Vagina (tissue), 2 donors: ENCODE measurements around the gene ZCWPW1. TPM values are rescaled to one million over a fixed set of nuclear protein-coding genes. Genes with fewer than 3 reads are reported as not detected.

Experiments used
- DNase-seq, 2 donors: peaks; one replicate each; pipeline ENCODE4 v3.0.0-alpha.2; 2017; ENCODE audit errors: extremely low spot score in 2 of 2
- H3K27ac ChIP-seq: fragments of 200-600 bp; sonication (generic); one replicate; pipeline ENCODE4 v1.5.1; 2019
- H3K27me3 ChIP-seq: fragments of 200-600 bp; sonication (generic); one replicate; pipeline ENCODE4 v1.5.1; 2019
- H3K36me3 ChIP-seq, 2 donors: fragments of 200-600 bp; sonication (generic); one replicate each; pipeline ENCODE4 v1.5.1; 2017 to 2019
- H3K4me1 ChIP-seq: fragments of 200-600 bp; sonication (generic); one replicate; pipeline ENCODE4 v1.5.1; 2019
- H3K4me3 ChIP-seq, 2 donors: fragments of 200-600 bp; sonication (generic); 1 replicate in 1 of 2; 2 replicates in 1 of 2; pipeline ENCODE4 v1.5.1; 2016 to 2019
- H3K9me3 ChIP-seq: fragments of 200-600 bp; sonication (generic); one replicate; pipeline ENCODE4 v1.5.1; 2019
- POLR2A ChIP-seq, 2 donors: fragments of 450-650 bp; IDR thresholded peaks; one replicate each; pipeline ENCODE4 v1.6.1; 2017; ENCODE audit warnings: antibody characterized with exemption in 2 of 2, mild to moderate bottlenecking in 2 of 2, moderate library complexity in 2 of 2
- POLR2AphosphoS5 ChIP-seq, 2 donors: sonication (generic); formaldehyde crosslinking; IDR thresholded peaks; one replicate each; pipeline ENCODE4 v1.9.0; 2017; ENCODE audit warnings: antibody characterized with exemption in 2 of 2, mild to moderate bottlenecking in 2 of 2, low read depth in 1 of 2; ENCODE audit not compliant: insufficient read depth in 1 of 2
- intact Hi-C: fragments of 100-400 bp; cut with DNase I; formaldehyde crosslinking; loops from one replicate; pipeline ENCODE4 v1.15.1; 2023
- total RNA-seq: library from RNA; depleted of rRNA; stranded (reverse); fragments of >200 nt; gene quantifications from one replicate; pipeline ENCODE4 v1.2.3, GENCODE V29; 2016
- TF ChIP-seq, protein P1 (sequence below), 3 experiments: fragments of 450-650 bp in 2 of 3; fragments of 200-600 bp in 1 of 3; sonication (generic) in 1 of 3; IDR thresholded peaks; one replicate each; pipeline ENCODE4 v1.5.1; 2017 to 2019; ENCODE audit warnings: antibody characterized with exemption in 3 of 3, mild to moderate bottlenecking in 2 of 3, moderate library complexity in 2 of 3

The ZCWPW1 gene, protein sequence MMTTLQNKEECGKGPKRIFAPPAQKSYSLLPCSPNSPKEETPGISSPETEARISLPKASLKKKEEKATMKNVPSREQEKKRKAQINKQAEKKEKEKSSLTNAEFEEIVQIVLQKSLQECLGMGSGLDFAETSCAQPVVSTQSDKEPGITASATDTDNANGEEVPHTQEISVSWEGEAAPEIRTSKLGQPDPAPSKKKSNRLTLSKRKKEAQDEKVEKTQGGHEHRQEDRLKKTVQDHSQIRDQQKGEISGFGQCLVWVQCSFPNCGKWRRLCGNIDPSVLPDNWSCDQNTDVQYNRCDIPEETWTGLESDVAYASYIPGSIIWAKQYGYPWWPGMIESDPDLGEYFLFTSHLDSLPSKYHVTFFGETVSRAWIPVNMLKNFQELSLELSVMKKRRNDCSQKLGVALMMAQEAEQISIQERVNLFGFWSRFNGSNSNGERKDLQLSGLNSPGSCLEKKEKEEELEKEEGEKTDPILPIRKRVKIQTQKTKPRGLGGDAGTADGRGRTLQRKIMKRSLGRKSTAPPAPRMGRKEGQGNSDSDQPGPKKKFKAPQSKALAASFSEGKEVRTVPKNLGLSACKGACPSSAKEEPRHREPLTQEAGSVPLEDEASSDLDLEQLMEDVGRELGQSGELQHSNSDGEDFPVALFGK
- 5.9 TPM for total RNA-seq

DNA sequence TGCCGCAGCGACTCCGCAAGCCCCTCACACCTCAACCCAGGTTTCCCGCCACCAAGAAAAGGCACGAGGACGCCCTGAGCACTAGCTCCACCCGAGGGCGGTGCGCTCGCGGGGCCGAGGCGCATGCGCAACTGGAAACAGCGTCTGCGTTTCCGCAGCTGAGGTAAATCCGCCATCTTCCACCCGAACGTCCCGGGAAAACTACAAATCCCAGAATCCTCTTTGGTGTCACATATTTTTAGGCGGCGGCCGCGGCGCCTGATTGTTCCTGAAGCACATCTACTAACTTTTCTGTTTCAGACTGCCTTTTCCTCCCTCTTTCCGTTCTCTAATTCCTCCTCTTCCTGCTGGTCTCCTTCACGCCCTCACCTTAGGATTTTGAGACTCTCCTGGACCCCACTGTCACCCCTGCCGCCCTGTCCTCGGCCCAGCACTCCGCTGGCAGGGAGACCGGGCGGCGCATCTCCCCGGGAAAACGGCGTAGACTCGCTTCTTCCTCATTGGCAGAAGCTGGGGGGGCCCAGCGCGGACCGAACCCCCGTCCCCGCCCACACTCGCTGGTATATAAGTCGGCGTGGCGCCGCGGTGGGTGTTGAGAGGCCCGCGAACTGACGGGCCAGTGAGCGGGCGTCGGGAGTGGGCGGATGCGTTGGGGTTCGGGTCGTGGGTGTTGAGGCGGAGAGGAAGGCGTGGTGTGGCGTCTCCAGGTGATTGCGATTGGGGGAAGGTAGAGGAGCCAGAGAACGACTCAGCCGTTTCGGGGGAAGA is at the start of gene ZCWPW1:
Gene ZCWPW1, minus strand, starts transcription at position 505 of the 768 bp plus-strand sequence. CDS start 8,054 bp downstream, outside the sequence.
- TF ChIP-seq, protein P1, sequence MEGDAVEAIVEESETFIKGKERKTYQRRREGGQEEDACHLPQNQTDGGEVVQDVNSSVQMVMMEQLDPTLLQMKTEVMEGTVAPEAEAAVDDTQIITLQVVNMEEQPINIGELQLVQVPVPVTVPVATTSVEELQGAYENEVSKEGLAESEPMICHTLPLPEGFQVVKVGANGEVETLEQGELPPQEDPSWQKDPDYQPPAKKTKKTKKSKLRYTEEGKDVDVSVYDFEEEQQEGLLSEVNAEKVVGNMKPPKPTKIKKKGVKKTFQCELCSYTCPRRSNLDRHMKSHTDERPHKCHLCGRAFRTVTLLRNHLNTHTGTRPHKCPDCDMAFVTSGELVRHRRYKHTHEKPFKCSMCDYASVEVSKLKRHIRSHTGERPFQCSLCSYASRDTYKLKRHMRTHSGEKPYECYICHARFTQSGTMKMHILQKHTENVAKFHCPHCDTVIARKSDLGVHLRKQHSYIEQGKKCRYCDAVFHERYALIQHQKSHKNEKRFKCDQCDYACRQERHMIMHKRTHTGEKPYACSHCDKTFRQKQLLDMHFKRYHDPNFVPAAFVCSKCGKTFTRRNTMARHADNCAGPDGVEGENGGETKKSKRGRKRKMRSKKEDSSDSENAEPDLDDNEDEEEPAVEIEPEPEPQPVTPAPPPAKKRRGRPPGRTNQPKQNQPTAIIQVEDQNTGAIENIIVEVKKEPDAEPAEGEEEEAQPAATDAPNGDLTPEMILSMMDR (IDR thresholded peaks at IDR 0.05), result no peak
- TF ChIP-seq POLR2A (IDR thresholded peaks at IDR 0.05) (peak; percentile 70 to 98), POLR2AphosphoS5 (IDR thresholded peaks at IDR 0.05; ENCODE audit: insufficient read depth in 1 of 2, low read depth in 1 of 2) (peak; percentile 97 to 100)
- H3K36me3 ChIP-seq, result peaks cover 0 to under 1% of the 10 kb centered on the region in 2 donors
- intact Hi-C loops, result no loop called here
- no peaks in the 10 kb centered on the region for H3K27me3 ChIP-seq
- peak within 1 kb of the TSS; percentile 100 for H3K27ac ChIP-seq
- H3K9me3 ChIP-seq, result no peaks in the 10 kb centered on the region
- H3K4me1 ChIP-seq, result peaks cover 26% of the 10 kb centered on the region
- DNase-seq, result peak in 1 of 2 donors; percentile 98
- H3K4me3 ChIP-seq, result peak within 1 kb of the TSS; percentile 90 to 93

DNA sequence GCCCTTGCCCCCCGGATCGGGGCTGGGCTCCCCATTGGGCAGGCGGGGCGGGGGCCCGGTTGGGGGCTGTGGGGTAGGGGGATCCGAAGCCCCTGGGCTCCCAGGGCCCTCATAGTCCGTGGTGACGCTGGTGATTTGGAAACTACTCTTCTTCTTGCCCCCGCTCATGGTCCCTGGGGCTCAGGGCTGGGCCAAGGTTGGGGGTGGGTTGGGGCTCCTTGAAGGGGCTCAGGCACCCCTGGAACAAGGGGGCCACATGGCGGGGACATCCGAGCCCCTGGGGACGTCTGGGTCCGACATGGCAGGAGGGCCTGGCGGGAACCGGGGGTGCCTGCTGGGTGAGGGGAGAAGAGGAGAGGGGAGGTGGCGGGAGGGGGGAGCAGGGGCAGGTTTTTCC is 49.4 kb upstream of the ZCWPW1 start:
- intact Hi-C loops, result loop anchor here (10.0 kb wide), 1 partner anchor 197 kb away; the partner anchor contains the start of gene GNB2
- H3K4me1 ChIP-seq, result peaks cover 64% of the 10 kb centered on the region
- peak overlapping the region; percentile 88 to 92 for H3K4me3 ChIP-seq
- TF ChIP-seq, protein P1 (IDR thresholded peaks at IDR 0.05), result no peak
- TF ChIP-seq POLR2AphosphoS5 (IDR thresholded peaks at IDR 0.05; ENCODE audit: insufficient read depth in 1 of 2, low read depth in 1 of 2), result no peak
- TF ChIP-seq POLR2A (IDR thresholded peaks at IDR 0.05), result no peak
- no peak for DNase-seq
- no peaks in the 10 kb centered on the region for H3K9me3 ChIP-seq
- peak overlapping the region; percentile 92 for H3K27ac ChIP-seq
- H3K27me3 ChIP-seq, result no peaks in the 10 kb centered on the region
- peaks cover 0 to 14% of the 10 kb centered on the region in 2 donors for H3K36me3 ChIP-seq

DNA sequence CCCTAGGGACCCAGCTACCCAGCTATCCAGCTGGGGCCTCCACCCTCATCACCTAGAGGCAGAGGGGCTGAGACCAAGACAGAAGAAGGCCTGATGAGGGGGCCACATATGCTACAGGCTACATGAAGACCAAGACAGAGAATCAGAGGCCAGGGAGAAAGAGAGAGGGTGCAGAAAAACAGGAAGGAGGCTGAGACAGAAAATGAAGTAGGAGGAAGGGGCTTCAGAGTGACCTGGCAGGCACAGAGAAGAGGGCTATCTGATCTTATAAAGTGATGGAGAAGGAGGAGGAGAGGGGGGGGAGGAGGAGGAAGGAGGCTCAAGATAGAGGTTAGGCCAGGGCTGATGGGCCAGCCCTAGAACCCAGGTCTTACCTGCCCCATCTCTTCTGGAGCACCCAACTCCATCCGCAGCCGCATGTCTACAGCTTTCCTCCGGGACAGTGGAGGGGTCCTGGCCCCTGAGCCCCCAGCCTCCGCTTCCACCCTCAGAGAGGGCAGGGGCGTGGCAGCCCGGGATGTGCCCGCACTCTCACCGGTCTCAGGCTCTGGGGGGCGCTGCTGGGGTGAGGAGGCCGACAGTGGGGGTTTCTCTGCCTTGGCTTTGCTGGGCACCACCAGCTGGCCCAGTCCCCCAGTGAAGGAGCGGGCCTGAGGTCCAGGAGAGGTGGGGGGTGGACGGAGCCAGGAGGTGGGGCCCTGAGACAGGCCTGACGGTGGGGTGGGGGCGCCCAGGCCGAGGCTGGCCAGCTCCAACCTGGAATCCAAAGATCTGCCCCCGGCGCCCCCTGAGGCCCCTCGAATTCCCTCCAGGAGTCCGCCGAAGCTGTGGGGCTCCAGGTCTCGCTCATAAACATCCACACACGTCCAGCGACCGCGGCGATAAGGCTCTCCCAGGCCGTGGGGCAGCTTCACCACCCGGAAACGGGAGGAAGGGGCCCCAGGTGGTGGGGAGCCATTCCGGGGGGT is 48.7 kb upstream of the ZCWPW1 start:
- H3K27me3 ChIP-seq, result no peaks in the 10 kb centered on the region
- no peak for DNase-seq
- H3K4me1 ChIP-seq, result peaks cover 64% of the 10 kb centered on the region
- intact Hi-C loops, result loop anchor here (10.0 kb wide), 1 partner anchor 198 kb away; the partner anchor contains the start of gene GNB2
- no peaks in the 10 kb centered on the region for H3K9me3 ChIP-seq
- H3K27ac ChIP-seq, result peak overlapping the region; percentile 92
- H3K36me3 ChIP-seq, result peaks cover 0 to 14% of the 10 kb centered on the region in 2 donors
- no peak for TF ChIP-seq POLR2AphosphoS5 (IDR thresholded peaks at IDR 0.05; ENCODE audit: insufficient read depth in 1 of 2, low read depth in 1 of 2)
- TF ChIP-seq POLR2A (IDR thresholded peaks at IDR 0.05), result no peak
- TF ChIP-seq, protein P1 (IDR thresholded peaks at IDR 0.05), result no peak
- peak overlapping the region; percentile 88 to 92 for H3K4me3 ChIP-seq

DNA sequence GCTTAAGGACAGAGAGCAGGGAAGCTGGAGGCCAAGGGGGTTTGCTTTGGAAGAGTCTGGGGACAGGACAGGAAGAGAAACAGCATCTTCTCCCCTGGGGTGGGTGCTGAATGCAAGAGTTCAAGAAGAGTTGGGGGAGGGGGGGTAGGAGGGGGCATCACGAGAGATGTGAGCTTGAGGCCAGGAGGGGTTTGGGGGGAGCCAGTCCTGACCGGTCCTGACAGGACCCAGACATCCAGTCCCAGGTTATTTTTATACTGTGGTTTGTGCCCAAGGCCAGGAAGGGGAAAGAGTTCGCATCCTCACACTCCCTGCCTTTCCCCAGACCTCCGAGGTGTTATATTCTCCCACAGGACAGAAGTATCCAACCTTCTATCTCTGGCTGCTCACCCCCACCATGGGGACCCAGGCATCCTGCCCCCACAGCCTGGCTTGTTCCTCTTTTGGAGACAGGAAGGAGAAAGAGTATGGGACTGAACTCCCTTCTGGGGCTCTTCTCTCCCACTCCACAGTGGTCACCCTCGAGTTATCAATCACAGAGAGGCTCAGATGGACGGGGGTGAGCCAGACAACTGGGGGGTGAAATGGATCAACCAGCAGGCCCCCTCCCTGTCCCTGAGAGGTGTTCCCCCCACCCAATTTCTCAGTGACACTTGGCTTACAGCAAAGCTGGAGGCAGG is 47.7 kb upstream of the ZCWPW1 start:
- intact Hi-C loops, result loop anchor here (10.0 kb wide), 1 partner anchor 199 kb away; the partner anchor contains the start of gene GNB2
- Histone ChIP-seq H3K4me3 (peak overlapping the region; percentile 88 to 92), H3K36me3 (peaks cover 0 to 18% of the 10 kb centered on the region in 2 donors)

More for the DNA sequence above, 47.7 kb upstream of the ZCWPW1 start:
- TF ChIP-seq, protein P1 (IDR thresholded peaks at IDR 0.05), result no peak
- TF ChIP-seq POLR2A (IDR thresholded peaks at IDR 0.05) (no peak), POLR2AphosphoS5 (IDR thresholded peaks at IDR 0.05; ENCODE audit: insufficient read depth in 1 of 2, low read depth in 1 of 2) (no peak)
- peak overlapping the region; percentile 92 for H3K27ac ChIP-seq
- no peaks in the 10 kb centered on the region for H3K27me3 ChIP-seq
- no peaks in the 10 kb centered on the region for H3K9me3 ChIP-seq
- no peak for DNase-seq
- H3K4me1 ChIP-seq, result peaks cover 67% of the 10 kb centered on the region
